GM23338 (cell line): ENCODE measurements around the gene OXLD1. TPM values are rescaled to one million over a fixed set of nuclear protein-coding genes. Genes with fewer than 3 reads are reported as not detected.

ENCODE experiments used
- ATAC-seq: fragments of 200-7000 bp; cut with Tn5 transposase; 3 replicates; pipeline ENCODE4 v1.9.1; 2020
- DNase-seq: peaks from one replicate; pipeline ENCODE4 v3.0.0-alpha.2; 2015; ENCODE audit warnings: low spot score
- H2AFZ ChIP-seq: fragments of 200-600 bp; sonication (generic); 2 replicates; pipeline ENCODE4 v1.8.0; 2016; ENCODE audit warnings: antibody characterized with exemption, mild to moderate bottlenecking, moderate library complexity
- H3F3A ChIP-seq: fragments of 200-600 bp; sonication (generic); replicated peaks from 2 replicates; pipeline ENCODE4 v1.8.0; 2017; ENCODE audit warnings: antibody characterized with exemption, mixed run types, low read depth
- H3K27ac ChIP-seq: fragments of 200-600 bp; sonication (generic); 2 replicates; pipeline ENCODE4 v1.6.1; 2016; ENCODE audit warnings: low read depth
- H3K27me3 ChIP-seq: fragments of 200-600 bp; sonication (generic); 2 replicates; pipeline ENCODE4 v1.8.0; 2016; ENCODE audit warnings: mild to moderate bottlenecking, mixed run types, moderate library complexity; ENCODE audit not compliant: insufficient read depth
- H3K36me3 ChIP-seq: fragments of 200-600 bp; sonication (generic); 2 replicates; pipeline ENCODE4 v1.8.0; 2016; ENCODE audit warnings: mild to moderate bottlenecking; ENCODE audit not compliant: insufficient read depth
- H3K4me1 ChIP-seq: fragments of 200-600 bp; sonication (generic); 2 replicates; pipeline ENCODE4 v1.8.0; 2016; ENCODE audit warnings: mild to moderate bottlenecking, moderate library complexity; ENCODE audit not compliant: insufficient read depth
- H3K4me2 ChIP-seq: fragments of 200-600 bp; sonication (generic); 2 replicates; pipeline ENCODE4 v1.7.1; 2017; ENCODE audit warnings: mixed run types
- H3K4me3 ChIP-seq: fragments of 200-600 bp; sonication (generic); 2 replicates; pipeline ENCODE4 v1.6.1; 2016; ENCODE audit warnings: mixed run types
- H3K79me2 ChIP-seq: fragments of 200-600 bp; sonication (generic); replicated peaks from 2 replicates; pipeline ENCODE4 v1.8.0; 2017; ENCODE audit warnings: mild to moderate bottlenecking; ENCODE audit not compliant: insufficient read depth
- H3K9me2 ChIP-seq: fragments of 200-600 bp; sonication (generic); 2 replicates; pipeline ENCODE4 v1.8.0; 2017; ENCODE audit not compliant: insufficient read depth
- H4K20me1 ChIP-seq: fragments of 200-600 bp; sonication (generic); replicated peaks from 2 replicates; pipeline ENCODE4 v1.8.0; 2017; ENCODE audit warnings: mild to moderate bottlenecking; ENCODE audit not compliant: insufficient read depth
- H3K27ac Mint-ChIP-seq: 2 replicates; pipeline ENCODE4 v1.8.0; 2020; ENCODE audit warnings: inconsistent platforms, mild to moderate bottlenecking, moderate library complexity, mixed read lengths
- H3K27me3 Mint-ChIP-seq: 3 replicates; pipeline ENCODE4 v1.8.0; 2022; ENCODE audit warnings: low read depth, mild to moderate bottlenecking, moderate library complexity, mixed read lengths, inconsistent platforms; ENCODE audit not compliant: insufficient read depth, poor library complexity
- H3K36me3 Mint-ChIP-seq: 3 replicates; pipeline ENCODE4 v1.8.0; 2021; ENCODE audit warnings: low read depth, mild to moderate bottlenecking, inconsistent platforms, moderate library complexity, mixed read lengths
- H3K4me1 Mint-ChIP-seq: 3 replicates; pipeline ENCODE4 v1.8.0; 2020; ENCODE audit warnings: mild to moderate bottlenecking, inconsistent platforms, mixed read lengths
- H3K4me3 Mint-ChIP-seq: 3 replicates; pipeline ENCODE4 v1.8.0; 2021; ENCODE audit warnings: moderate library complexity, mild to moderate bottlenecking, inconsistent platforms, mixed read lengths
- H3K9me3 Mint-ChIP-seq: 3 replicates; pipeline ENCODE4 v1.8.0; 2020; ENCODE audit warnings: moderate library complexity, mild to moderate bottlenecking, inconsistent platforms, mixed read lengths
- CREB1 ChIP-seq: fragments of 250-450 bp; sonication (Bioruptor Pico); IDR thresholded peaks from 2 replicates; pipeline ENCODE4 v1.5.0; 2020; ENCODE audit warnings: low read depth, mild to moderate bottlenecking, moderate library complexity
- EZH2 ChIP-seq: fragments of 200-600 bp; sonication (generic); IDR thresholded peaks from one replicate; pipeline ENCODE4 v1.8.0; 2017; ENCODE audit warnings: antibody characterized with exemption, mild to moderate bottlenecking, low read depth; ENCODE audit not compliant: unreplicated experiment
- EZH2phosphoT487 ChIP-seq: fragments of 200-600 bp; sonication (generic); IDR thresholded peaks from one replicate; pipeline ENCODE4 v1.8.1; 2018; ENCODE audit warnings: antibody characterized with exemption; ENCODE audit not compliant: unreplicated experiment
- JUNB ChIP-seq: IDR thresholded peaks from one replicate; pipeline ENCODE4 v1.6.1; 2016; ENCODE audit warnings: antibody characterized with exemption; ENCODE audit not compliant: unreplicated experiment
- NANOG ChIP-seq: IDR thresholded peaks from 2 replicates; pipeline ENCODE4 v1.6.1; 2016; ENCODE audit warnings: antibody characterized with exemption, borderline replicate concordance
- POLR2AphosphoS5 ChIP-seq: IDR thresholded peaks from 2 replicates; pipeline ENCODE4 v1.6.1; 2016; ENCODE audit warnings: antibody characterized with exemption, low read depth
- REST ChIP-seq: IDR thresholded peaks from one replicate; pipeline ENCODE4 v1.6.1; 2018; ENCODE audit warnings: antibody characterized with exemption; ENCODE audit not compliant: unreplicated experiment
- STAT1 ChIP-seq: IDR thresholded peaks from one replicate; pipeline ENCODE4 v1.6.1; 2016; ENCODE audit warnings: antibody characterized with exemption; ENCODE audit not compliant: unreplicated experiment
- ZNF114 ChIP-seq: fragments of 250-450 bp; sonication (Bioruptor Pico); IDR thresholded peaks from 2 replicates; pipeline ENCODE4 v1.5.0; 2020; ENCODE audit warnings: mild to moderate bottlenecking, moderate library complexity
- ZNF331 ChIP-seq: fragments of 250-450 bp; sonication (Bioruptor Pico); IDR thresholded peaks from 2 replicates; pipeline ENCODE4 v1.5.0; 2020; ENCODE audit warnings: low read depth, mild to moderate bottlenecking, moderate library complexity
- polyA plus RNA-seq: library from polyadenylated mRNA; unstranded; fragments of >200 nt; fragmentation: Nextera tagmentation; extraction: Ambion mirVana; gene quantifications from 2 replicates; pipeline ENCODE4 v1.2.1, GENCODE V29; 2016
- total RNA-seq: library from RNA; depleted of rRNA; stranded (reverse); fragments of >200 nt; shearing (Covaris generic); gene quantifications from 2 replicates; pipeline ENCODE4 v1.2.3, GENCODE V29; 2014
- TF ChIP-seq, protein P1 (sequence below): IDR thresholded peaks from 2 replicates; pipeline ENCODE4 v1.6.1; 2016; ENCODE audit warnings: antibody characterized with exemption
- TF ChIP-seq, protein P2 (sequence below), 2 experiments: fragments of 200-600 bp in 1 of 2; sonication (generic) in 1 of 2; conservative IDR thresholded peaks; 2 replicates each; pipeline versions ENCODE4 v1.5.1 to v1.6.1; 2016 to 2017; ENCODE audit warnings: antibody characterized with exemption in 2 of 2, low read depth in 2 of 2, mild to moderate bottlenecking in 2 of 2, moderate library complexity in 1 of 2
- TF ChIP-seq, protein P3 (sequence below): fragments of 250-450 bp; sonication (Bioruptor Pico); IDR thresholded peaks from 2 replicates; pipeline ENCODE4 v1.5.0; 2020; ENCODE audit warnings: mild to moderate bottlenecking, moderate library complexity

The OXLD1 gene
- total and polyA plus RNA-seq, 2 experiments from 2014 or later = 46.0 to 64.9 TPM

DNA sequence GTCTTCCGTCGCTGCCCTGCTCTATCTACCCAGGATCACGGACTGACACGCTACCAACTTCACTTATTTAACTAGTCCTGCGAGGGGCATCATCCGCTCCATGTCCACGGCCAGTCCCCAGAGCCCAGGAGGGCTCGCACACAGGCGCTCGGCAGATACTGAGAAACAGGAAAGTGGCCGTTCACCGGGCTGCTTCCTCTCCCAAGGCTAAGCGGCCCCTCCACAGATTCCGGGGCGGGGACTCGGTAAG, 388 bp downstream of the OXLD1 start:
- H3K27ac ChIP-seq = peak overlapping the region; percentile 84
- H3K9me3 Mint-ChIP-seq = no peaks in the 10 kb centered on the region
- peaks cover 56% of the 10 kb centered on the region for H3K36me3 Mint-ChIP-seq
- H3F3A ChIP-seq = peaks cover 27% of the 10 kb centered on the region
- H3K27me3 ChIP-seq = no peaks in the 10 kb centered on the region
- ATAC-seq (peak; percentile 49), DNase-seq (peak; percentile 77)
- peak overlapping the region; percentile 99 for H3K4me3 ChIP-seq
- peaks cover 41% of the 10 kb centered on the region for H3K79me2 ChIP-seq
- H3K4me3 Mint-ChIP-seq = peak overlapping the region; percentile 98
- peaks cover 12% of the 10 kb centered on the region for H4K20me1 ChIP-seq
- TF ChIP-seq STAT1 (no peak), EZH2 (no peak), POLR2AphosphoS5 (no peak), REST (no peak), ZNF114 (CRISPR knock-in tag) (no peak), JUNB (no peak), ZNF331 (no peak), EZH2phosphoT487 (no peak), CREB1 (no peak), NANOG (no peak)
- TF ChIP-seq, protein P1, sequence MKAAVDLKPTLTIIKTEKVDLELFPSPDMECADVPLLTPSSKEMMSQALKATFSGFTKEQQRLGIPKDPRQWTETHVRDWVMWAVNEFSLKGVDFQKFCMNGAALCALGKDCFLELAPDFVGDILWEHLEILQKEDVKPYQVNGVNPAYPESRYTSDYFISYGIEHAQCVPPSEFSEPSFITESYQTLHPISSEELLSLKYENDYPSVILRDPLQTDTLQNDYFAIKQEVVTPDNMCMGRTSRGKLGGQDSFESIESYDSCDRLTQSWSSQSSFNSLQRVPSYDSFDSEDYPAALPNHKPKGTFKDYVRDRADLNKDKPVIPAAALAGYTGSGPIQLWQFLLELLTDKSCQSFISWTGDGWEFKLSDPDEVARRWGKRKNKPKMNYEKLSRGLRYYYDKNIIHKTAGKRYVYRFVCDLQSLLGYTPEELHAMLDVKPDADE = no peak
- TF ChIP-seq, protein P2, sequence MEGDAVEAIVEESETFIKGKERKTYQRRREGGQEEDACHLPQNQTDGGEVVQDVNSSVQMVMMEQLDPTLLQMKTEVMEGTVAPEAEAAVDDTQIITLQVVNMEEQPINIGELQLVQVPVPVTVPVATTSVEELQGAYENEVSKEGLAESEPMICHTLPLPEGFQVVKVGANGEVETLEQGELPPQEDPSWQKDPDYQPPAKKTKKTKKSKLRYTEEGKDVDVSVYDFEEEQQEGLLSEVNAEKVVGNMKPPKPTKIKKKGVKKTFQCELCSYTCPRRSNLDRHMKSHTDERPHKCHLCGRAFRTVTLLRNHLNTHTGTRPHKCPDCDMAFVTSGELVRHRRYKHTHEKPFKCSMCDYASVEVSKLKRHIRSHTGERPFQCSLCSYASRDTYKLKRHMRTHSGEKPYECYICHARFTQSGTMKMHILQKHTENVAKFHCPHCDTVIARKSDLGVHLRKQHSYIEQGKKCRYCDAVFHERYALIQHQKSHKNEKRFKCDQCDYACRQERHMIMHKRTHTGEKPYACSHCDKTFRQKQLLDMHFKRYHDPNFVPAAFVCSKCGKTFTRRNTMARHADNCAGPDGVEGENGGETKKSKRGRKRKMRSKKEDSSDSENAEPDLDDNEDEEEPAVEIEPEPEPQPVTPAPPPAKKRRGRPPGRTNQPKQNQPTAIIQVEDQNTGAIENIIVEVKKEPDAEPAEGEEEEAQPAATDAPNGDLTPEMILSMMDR (conservative IDR thresholded peaks at IDR 0.05; ENCODE audit: low read depth in 2 of 2) = no peak
- TF ChIP-seq, protein P3, sequence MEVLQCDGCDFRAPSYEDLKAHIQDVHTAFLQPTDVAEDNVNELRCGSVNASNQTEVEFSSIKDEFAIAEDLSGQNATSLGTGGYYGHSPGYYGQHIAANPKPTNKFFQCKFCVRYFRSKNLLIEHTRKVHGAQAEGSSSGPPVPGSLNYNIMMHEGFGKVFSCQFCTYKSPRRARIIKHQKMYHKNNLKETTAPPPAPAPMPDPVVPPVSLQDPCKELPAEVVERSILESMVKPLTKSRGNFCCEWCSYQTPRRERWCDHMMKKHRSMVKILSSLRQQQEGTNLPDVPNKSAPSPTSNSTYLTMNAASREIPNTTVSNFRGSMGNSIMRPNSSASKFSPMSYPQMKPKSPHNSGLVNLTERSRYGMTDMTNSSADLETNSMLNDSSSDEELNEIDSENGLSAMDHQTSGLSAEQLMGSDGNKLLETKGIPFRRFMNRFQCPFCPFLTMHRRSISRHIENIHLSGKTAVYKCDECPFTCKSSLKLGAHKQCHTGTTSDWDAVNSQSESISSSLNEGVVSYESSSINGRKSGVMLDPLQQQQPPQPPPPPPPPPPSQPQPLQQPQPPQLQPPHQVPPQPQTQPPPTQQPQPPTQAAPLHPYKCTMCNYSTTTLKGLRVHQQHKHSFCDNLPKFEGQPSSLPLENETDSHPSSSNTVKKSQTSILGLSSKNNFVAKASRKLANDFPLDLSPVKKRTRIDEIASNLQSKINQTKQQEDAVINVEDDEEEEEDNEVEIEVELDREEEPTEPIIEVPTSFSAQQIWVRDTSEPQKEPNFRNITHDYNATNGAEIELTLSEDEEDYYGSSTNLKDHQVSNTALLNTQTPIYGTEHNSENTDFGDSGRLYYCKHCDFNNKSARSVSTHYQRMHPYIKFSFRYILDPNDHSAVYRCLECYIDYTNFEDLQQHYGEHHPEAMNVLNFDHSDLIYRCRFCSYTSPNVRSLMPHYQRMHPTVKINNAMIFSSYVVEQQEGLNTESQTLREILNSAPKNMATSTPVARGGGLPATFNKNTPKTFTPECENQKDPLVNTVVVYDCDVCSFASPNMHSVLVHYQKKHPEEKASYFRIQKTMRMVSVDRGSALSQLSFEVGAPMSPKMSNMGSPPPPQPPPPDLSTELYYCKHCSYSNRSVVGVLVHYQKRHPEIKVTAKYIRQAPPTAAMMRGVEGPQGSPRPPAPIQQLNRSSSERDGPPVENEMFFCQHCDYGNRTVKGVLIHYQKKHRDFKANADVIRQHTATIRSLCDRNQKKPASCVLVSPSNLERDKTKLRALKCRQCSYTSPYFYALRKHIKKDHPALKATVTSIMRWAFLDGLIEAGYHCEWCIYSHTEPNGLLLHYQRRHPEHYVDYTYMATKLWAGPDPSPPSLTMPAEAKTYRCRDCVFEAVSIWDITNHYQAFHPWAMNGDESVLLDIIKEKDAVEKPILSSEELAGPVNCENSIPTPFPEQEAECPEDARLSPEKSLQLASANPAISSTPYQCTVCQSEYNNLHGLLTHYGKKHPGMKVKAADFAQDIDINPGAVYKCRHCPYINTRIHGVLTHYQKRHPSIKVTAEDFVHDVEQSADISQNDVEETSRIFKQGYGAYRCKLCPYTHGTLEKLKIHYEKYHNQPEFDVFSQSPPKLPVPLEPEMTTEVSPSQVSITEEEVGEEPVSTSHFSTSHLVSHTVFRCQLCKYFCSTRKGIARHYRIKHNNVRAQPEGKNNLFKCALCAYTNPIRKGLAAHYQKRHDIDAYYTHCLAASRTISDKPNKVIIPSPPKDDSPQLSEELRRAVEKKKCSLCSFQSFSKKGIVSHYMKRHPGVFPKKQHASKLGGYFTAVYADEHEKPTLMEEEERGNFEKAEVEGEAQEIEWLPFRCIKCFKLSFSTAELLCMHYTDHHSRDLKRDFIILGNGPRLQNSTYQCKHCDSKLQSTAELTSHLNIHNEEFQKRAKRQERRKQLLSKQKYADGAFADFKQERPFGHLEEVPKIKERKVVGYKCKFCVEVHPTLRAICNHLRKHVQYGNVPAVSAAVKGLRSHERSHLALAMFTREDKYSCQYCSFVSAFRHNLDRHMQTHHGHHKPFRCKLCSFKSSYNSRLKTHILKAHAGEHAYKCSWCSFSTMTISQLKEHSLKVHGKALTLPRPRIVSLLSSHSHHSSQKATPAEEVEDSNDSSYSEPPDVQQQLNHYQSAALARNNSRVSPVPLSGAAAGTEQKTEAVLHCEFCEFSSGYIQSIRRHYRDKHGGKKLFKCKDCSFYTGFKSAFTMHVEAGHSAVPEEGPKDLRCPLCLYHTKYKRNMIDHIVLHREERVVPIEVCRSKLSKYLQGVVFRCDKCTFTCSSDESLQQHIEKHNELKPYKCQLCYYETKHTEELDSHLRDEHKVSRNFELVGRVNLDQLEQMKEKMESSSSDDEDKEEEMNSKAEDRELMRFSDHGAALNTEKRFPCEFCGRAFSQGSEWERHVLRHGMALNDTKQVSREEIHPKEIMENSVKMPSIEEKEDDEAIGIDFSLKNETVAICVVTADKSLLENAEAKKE (CRISPR knock-in tag) = no peak
- no peak overlapping the region for H2AFZ ChIP-seq
- peaks cover 14% of the 10 kb centered on the region for H3K36me3 ChIP-seq
- no peaks in the 10 kb centered on the region for H3K9me2 ChIP-seq
- H3K4me1 Mint-ChIP-seq = peaks cover 25% of the 10 kb centered on the region
- peak overlapping the region; percentile 99 for H3K4me2 ChIP-seq
- H3K4me1 ChIP-seq = peaks cover 15% of the 10 kb centered on the region
- peaks cover 18% of the 10 kb centered on the region for H3K27me3 Mint-ChIP-seq
- H3K27ac Mint-ChIP-seq = peak overlapping the region; percentile 95
